ENCODE results near the gene CTSC. TPM values are rescaled to one million over a fixed set of nuclear protein-coding genes. Genes with fewer than 3 reads are reported as not detected.

The CTSC gene
- total RNA-seq, 1 donor from 2014 or later = 149 TPM

GRCh38 chr11:88320149-88320559 lies 17.4 kb downstream of the CTSC start:
- DNase-seq (ENCODE audit: low read depth) = peak; percentile 35
- TF ChIP-seq CTCF (conservative IDR thresholded peaks at IDR 0.05; ENCODE audit: low read depth, low read length) = no peak
- no peak overlapping the region for H3K4me3 ChIP-seq (ENCODE audit: low read depth, low read length)

- H3K4me3 ChIP-seq (ENCODE audit: low read depth, low read length) = no peak overlapping the region
- TF ChIP-seq CTCF (conservative IDR thresholded peaks at IDR 0.05; ENCODE audit: low read depth, low read length) = no peak
- peak; percentile 26 for DNase-seq (ENCODE audit: low read depth)
Measured at GRCh38 chr11:88318017-88318416, 19.5 kb downstream of the CTSC start.

GRCh38 chr11:88317536-88317935 lies 20.0 kb downstream of the CTSC start:
- no peak for TF ChIP-seq CTCF (conservative IDR thresholded peaks at IDR 0.05; ENCODE audit: low read depth, low read length)
- no peak for DNase-seq (ENCODE audit: low read depth)
- no peak overlapping the region for H3K4me3 ChIP-seq (ENCODE audit: low read depth, low read length)

- peak overlapping the region; percentile 33 for H3K4me3 ChIP-seq (ENCODE audit: low read depth, low read length)
- TF ChIP-seq CTCF (conservative IDR thresholded peaks at IDR 0.05; ENCODE audit: low read depth, low read length) = no peak
- DNase-seq (ENCODE audit: low read depth) = peak; percentile 30
Measured at GRCh38 chr11:88315981-88316441, 21.5 kb downstream of the CTSC start.

GRCh38 chr11:88315015-88315414 lies 22.5 kb downstream of the CTSC start:
- DNase-seq (ENCODE audit: low read depth) = no peak
- no peak for TF ChIP-seq CTCF (conservative IDR thresholded peaks at IDR 0.05; ENCODE audit: low read depth, low read length)
- H3K4me3 ChIP-seq (ENCODE audit: low read depth, low read length) = no peak overlapping the region

- no peak overlapping the region for H3K4me3 ChIP-seq (ENCODE audit: low read depth, low read length)
- no peak for TF ChIP-seq CTCF (conservative IDR thresholded peaks at IDR 0.05; ENCODE audit: low read depth, low read length)
- no peak for DNase-seq (ENCODE audit: low read depth)
Measured at GRCh38 chr11:88313441-88313840, 24.1 kb downstream of the CTSC start.

- DNase-seq (ENCODE audit: low read depth) = no peak
- no peak for TF ChIP-seq CTCF (conservative IDR thresholded peaks at IDR 0.05; ENCODE audit: low read depth, low read length)
- H3K4me3 ChIP-seq (ENCODE audit: low read depth, low read length) = no peak overlapping the region
Measured at GRCh38 chr11:88312628-88313027, 24.9 kb downstream of the CTSC start.

Data from epithelial cell of proximal tubule (primary cell).